Kidney epithelial cell (primary cell): ENCODE results near the gene CRISP2. TPM values are rescaled to one million over a fixed set of nuclear protein-coding genes. Genes with fewer than 3 reads are reported as not detected.
"Not testable (repeated sequence)": the region's sequence is repeated elsewhere in the genome, so short reads cannot be mapped to it uniquely, and the experiment has no call there.

Experiments used
- DNase-seq: peaks from one replicate; pipeline ENCODE4 v3.0.0-alpha.2; 2010; ENCODE audit warnings: low read depth
- H3K27me3 ChIP-seq: 2 replicates; pipeline ENCODE4 v1.6.0; 2011; ENCODE audit warnings: low read length; ENCODE audit not compliant: control insufficient read depth, insufficient read depth
- H3K36me3 ChIP-seq: 2 replicates; pipeline ENCODE4 v1.5.1; 2011; ENCODE audit warnings: low read length; ENCODE audit not compliant: control insufficient read depth, insufficient read depth
- H3K4me3 ChIP-seq: 2 replicates; pipeline ENCODE4 v1.5.1; 2011; ENCODE audit warnings: low read depth, mild to moderate bottlenecking, control low read depth, low read length
- CTCF ChIP-seq: IDR thresholded peaks from 2 replicates; pipeline ENCODE4 v1.5.1; 2011; ENCODE audit warnings: mild to moderate bottlenecking, moderate library complexity, low read length, control low read depth, inconsistent platforms; ENCODE audit not compliant: insufficient read depth, poor library complexity, severe bottlenecking
- total RNA-seq: library from RNA; depleted of rRNA; stranded (reverse); fragments of >200 nt; gene quantifications from 2 replicates; pipeline ENCODE4 v1.2.3, GENCODE V29; 2015

The CRISP2 gene
- total RNA-seq, 1 donor from 2014 or later: not detected

- Histone ChIP-seq H3K4me3 (no peak overlapping the region), H3K36me3 (no peaks in the 10 kb centered on the region), H3K27me3 (no peaks in the 10 kb centered on the region)
- DNase-seq: no peak
- TF ChIP-seq CTCF: no peak
Measured at GRCh38 chr6:49732781-49733180, 19.4 kb upstream of the CRISP2 start.

- Histone ChIP-seq H3K27me3 (no peaks in the 10 kb centered on the region), H3K4me3 (no peak overlapping the region), H3K36me3 (no peaks in the 10 kb centered on the region)
- no peak for DNase-seq
- no peak for TF ChIP-seq CTCF
Measured at GRCh38 chr6:49730251-49730650, 16.9 kb upstream of the CRISP2 start.

GRCh38 chr6:49723917-49724316 lies 10.6 kb upstream of the CRISP2 start:
- not testable (repeated sequence) for DNase-seq

GRCh38 chr6:49721297-49721696 lies 8.0 kb upstream of the CRISP2 start:
- H3K36me3 ChIP-seq: no peaks in the 10 kb centered on the region
- no peaks in the 10 kb centered on the region for H3K27me3 ChIP-seq
- no peak for DNase-seq
- H3K4me3 ChIP-seq: no peak overlapping the region
- no peak for TF ChIP-seq CTCF

More at GRCh38 chr6:49723917-49724316, 10.6 kb upstream of the CRISP2 start:
- H3K27me3 ChIP-seq, H3K36me3 ChIP-seq, H3K4me3 ChIP-seq: not testable (repeated sequence)

GRCh38 chr6:49720372-49720771 lies 7.0 kb upstream of the CRISP2 start:
- Histone ChIP-seq H3K36me3 (no peaks in the 10 kb centered on the region), H3K4me3 (no peak overlapping the region), H3K27me3 (no peaks in the 10 kb centered on the region)
- no peak for TF ChIP-seq CTCF
- DNase-seq: no peak

GRCh38 chr6:49698478-49698877 lies 14.9 kb downstream of the CRISP2 start:
- H3K4me3 ChIP-seq: no peak overlapping the region
- no peak for TF ChIP-seq CTCF
- H3K36me3 ChIP-seq: no peaks in the 10 kb centered on the region
- DNase-seq: no peak
- no peaks in the 10 kb centered on the region for H3K27me3 ChIP-seq

- no peak for TF ChIP-seq CTCF
- H3K27me3 ChIP-seq: no peaks in the 10 kb centered on the region
- no peaks in the 10 kb centered on the region for H3K36me3 ChIP-seq
- no peak for DNase-seq
- H3K4me3 ChIP-seq: no peak overlapping the region
Measured at GRCh38 chr6:49693512-49693911, 19.8 kb downstream of the CRISP2 start.
